GF-D8 (cell line): ENCODE measurements around the gene LRMDA.
"Not testable (repeated sequence)": the region's sequence is repeated elsewhere in the genome, so short reads cannot be mapped to it uniquely, and the experiment has no call there.

ENCODE experiments used
- DNase-seq: peaks from one replicate; lab custom pipeline; 2025; lab: John Stamatoyannopoulos, UW

Gene LRMDA

GRCh38 chr10:76554033-76554408, 1122.6 kb downstream of the LRMDA start:
- DNase-seq, result no peak

- DNase-seq, result no peak
Measured at GRCh38 chr10:76554478-76554877, 1123.1 kb downstream of the LRMDA start.

GRCh38 chr10:76555067-76555670, 1123.7 kb downstream of the LRMDA start:
- no peak for DNase-seq

GRCh38 chr10:76557366-76557765, 1125.9 kb downstream of the LRMDA start:
- no peak for DNase-seq

- no peak for DNase-seq
Measured at GRCh38 chr10:76558586-76558985, 1127.2 kb downstream of the LRMDA start.

- DNase-seq, result no peak
Measured at GRCh38 chr10:76558996-76559891, 1127.8 kb downstream of the LRMDA start.

- DNase-seq, result no peak
Measured at GRCh38 chr10:76559892-76560220, 1128.4 kb downstream of the LRMDA start.

- no peak for DNase-seq
Measured at GRCh38 chr10:76560338-76560737, 1128.9 kb downstream of the LRMDA start.

DNA sequence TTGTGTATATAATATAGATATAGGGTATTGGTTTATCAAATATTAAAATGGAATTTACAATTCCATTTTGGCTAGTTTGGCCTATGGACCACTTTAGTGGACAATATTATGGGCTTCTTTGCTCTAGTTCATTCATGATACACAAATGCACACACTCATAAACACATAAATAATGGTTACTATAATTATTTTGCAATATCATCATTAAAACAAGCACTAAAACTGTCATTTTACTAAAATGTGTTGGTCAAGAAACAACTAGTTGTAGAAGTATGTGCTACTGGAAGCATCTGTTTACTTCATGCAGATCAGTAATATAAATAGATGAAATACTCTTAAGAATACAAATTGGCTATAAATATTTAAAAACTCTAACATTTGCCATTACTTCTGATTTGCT, 1131.9 kb downstream of the LRMDA start:
- no peak for DNase-seq

- no peak for DNase-seq
Measured at GRCh38 chr10:76572021-76572420, 1140.6 kb downstream of the LRMDA start.

DNA sequence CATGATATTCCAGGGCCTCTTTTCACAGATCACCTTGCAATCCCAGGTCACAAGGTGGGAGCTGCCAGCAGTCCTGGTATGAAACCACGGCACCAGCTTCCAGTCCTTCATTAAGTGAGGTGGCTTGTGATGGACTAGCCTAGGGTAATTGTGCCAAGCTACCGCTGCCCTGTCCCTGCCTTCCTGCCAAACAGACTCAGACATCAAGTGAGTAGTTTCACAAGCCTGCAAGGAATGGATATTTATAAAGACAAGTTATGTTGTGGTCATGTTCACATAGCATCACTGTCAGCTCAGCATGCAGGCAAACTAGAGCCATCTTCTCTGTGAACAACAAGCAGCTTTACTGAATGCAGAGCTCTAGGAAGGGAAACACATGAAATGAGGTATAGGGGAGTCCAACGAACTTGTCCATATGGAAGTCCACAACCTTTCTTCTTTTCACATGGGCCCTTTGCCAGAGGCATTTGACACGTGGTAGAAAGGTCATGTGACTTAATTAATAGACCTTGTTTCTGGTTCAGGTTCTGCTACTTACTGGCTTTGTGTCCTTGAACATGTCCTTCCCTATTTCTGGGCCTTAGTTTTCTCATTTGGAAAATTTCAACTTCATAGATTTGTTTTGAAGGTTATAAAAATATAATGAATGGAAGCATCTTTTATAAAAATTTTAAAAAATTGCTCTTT, 1145.0 kb downstream of the LRMDA start:
- DNase-seq, result no peak

GRCh38 chr10:76577455-76577854, 1146.0 kb downstream of the LRMDA start:
- DNase-seq, result no peak

DNA sequence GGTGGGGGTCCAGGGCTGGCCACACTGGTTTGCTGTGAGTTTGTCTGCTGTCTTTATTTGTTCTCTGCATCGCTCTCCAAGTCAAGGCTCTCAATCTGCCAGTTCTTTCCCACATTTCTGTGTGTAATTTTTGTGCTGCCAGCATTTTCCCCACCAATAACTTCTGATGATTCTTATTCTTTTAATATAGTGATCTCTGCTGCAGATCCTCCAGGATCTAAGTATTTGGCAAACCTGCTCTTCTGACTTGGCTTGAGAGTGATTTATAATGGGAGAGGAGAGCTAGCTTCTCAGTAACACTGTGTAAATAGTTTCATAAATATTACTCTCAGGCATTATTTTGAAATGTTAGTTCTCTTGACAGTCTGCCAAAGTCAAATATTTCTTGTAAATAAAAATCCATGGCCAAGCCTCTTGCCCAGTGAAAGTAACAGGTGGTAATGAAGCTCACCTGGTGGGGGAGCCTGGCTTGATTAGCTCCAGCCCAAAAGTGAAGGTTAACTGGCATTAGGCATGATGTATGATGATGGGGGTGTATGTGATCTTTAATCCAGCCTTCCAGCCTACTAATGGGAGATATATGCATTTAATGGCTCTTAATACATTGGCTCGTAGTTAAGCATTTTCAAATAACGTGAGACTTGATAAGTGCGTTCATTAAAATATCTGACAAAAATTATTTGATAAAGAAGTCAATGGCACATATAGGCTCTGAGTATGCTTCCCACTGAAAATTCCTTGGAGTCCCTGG, 1150.3 kb downstream of the LRMDA start:
- DNase-seq, result no peak

- DNase-seq, result no peak
Measured at GRCh38 chr10:76582531-76582930, 1151.1 kb downstream of the LRMDA start.

GRCh38 chr10:76583711-76584161, 1152.3 kb downstream of the LRMDA start:
- no peak for DNase-seq

DNA sequence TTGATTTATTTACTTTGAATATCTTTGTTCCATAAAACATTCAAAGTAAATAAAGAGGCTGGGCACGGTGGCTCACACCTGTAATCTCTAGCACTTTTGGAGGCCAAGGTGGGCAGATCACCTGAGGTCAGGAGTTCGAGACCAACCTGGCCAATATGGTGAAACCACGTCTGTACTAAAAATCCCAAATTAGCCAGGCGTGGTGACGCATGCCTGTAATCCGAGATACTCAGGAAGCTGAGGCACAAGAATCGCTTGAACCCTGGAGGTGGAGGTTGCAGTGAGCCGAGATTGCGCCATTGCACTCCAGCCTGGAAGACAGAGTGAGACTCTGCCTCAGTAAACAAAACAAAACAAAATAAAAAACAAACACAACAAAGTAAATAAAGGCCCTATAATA, 1153.0 kb downstream of the LRMDA start:
- not testable (repeated sequence) for DNase-seq
